Natural killer cell (primary cell): Measurements from ENCODE around the gene ABCA9. TPM values are rescaled to one million over a fixed set of nuclear protein-coding genes. Genes with fewer than 3 reads are reported as not detected.

Experiments
- ATAC-seq, 3 donors: fragments of 150-1000 bp in 2 of 3; fragments of 200-7000 bp in 1 of 3; cut with Tn5 transposase; 1 replicate in 1 of 3; 2 replicates in 2 of 3; pipeline ENCODE4 v1.10.0; 2021; ENCODE audit warnings: mild to moderate bottlenecking in 2 of 3, moderate library complexity in 2 of 3
- DNase-seq, 2 donors: peaks; one replicate each; pipeline versions ENCODE4 v3.0.0 to v3.0.0-alpha.2; 2013 to 2021; ENCODE audit warnings: mixed read lengths in 1 of 2
- H3K27ac ChIP-seq: one replicate; pipeline ENCODE4 v1.5.1; 2013; ENCODE audit warnings: mild to moderate bottlenecking, low read length
- H3K27me3 ChIP-seq: one replicate; pipeline ENCODE4 v1.6.1; 2013; ENCODE audit warnings: low read length; ENCODE audit not compliant: control insufficient read depth, insufficient read depth
- H3K36me3 ChIP-seq: one replicate; pipeline ENCODE4 v1.6.1; 2013; ENCODE audit warnings: low read length; ENCODE audit not compliant: control insufficient read depth, insufficient read depth
- H3K4me1 ChIP-seq: one replicate; pipeline ENCODE4 v1.6.1; 2013; ENCODE audit warnings: low read length; ENCODE audit not compliant: control insufficient read depth, insufficient read depth
- H3K4me3 ChIP-seq: one replicate; pipeline ENCODE4 v1.5.1; 2013; ENCODE audit warnings: low read length
- H3K9me3 ChIP-seq: one replicate; pipeline ENCODE4 v1.6.1; 2013; ENCODE audit warnings: low read length; ENCODE audit not compliant: control insufficient read depth, insufficient read depth
- H3K27ac Mint-ChIP-seq, 2 donors: one replicate each; pipeline ENCODE4 v1.8.0; 2022; ENCODE audit warnings: mild to moderate bottlenecking in 2 of 2, mixed read lengths in 2 of 2, moderate library complexity in 1 of 2
- H3K27me3 Mint-ChIP-seq, 2 donors: one replicate each; pipeline ENCODE4 v1.8.0; 2022; ENCODE audit warnings: low read depth in 2 of 2, mixed read lengths in 2 of 2
- H3K36me3 Mint-ChIP-seq: one replicate; pipeline ENCODE4 v1.8.0; 2022; ENCODE audit warnings: mixed read lengths
- H3K4me1 Mint-ChIP-seq, 2 donors: one replicate each; pipeline ENCODE4 v1.8.0; 2022; ENCODE audit warnings: mixed read lengths in 2 of 2
- H3K4me3 Mint-ChIP-seq: one replicate; pipeline ENCODE4 v1.8.0; 2022; ENCODE audit warnings: mild to moderate bottlenecking, moderate library complexity, mixed read lengths
- H3K9me3 Mint-ChIP-seq, 2 donors: one replicate each; pipeline ENCODE4 v1.8.0; 2022; ENCODE audit warnings: mixed read lengths in 2 of 2
- CTCF ChIP-seq: fragments of 200-600 bp; IDR thresholded peaks from one replicate; pipeline ENCODE4 v1.8.0; 2022; ENCODE audit warnings: antibody characterized with exemption
- WGBS: methylation state at CpG from one replicate; pipeline ENCODE4 v1.1.7; 2013; ENCODE audit warnings: missing lambda C conversion rate; ENCODE audit not compliant: insufficient coverage; 5-methylcytosine and 5-hydroxymethylcytosine counted together
- intact Hi-C: fragments of 100-400 bp; cut with micrococcal nuclease; formaldehyde crosslinking; loops from one replicate; pipeline ENCODE4 v1.14.2; 2022
- total RNA-seq, 4 donors: library from RNA; stranded (reverse); fragments of 120-200 nt in 1 of 4; gene quantifications; one replicate each; pipeline versions ENCODE4 v1.2.3 to v1.2.4, GENCODE V29; 2013 to 2022

The ABCA9 gene
- total RNA-seq, 3 donors from 2014 or later (not counting 1 experiment from before 2014, with no cell fraction given): 0.05 to 1.2 (median 0.63) TPM

- Mint-ChIP-seq H3K27ac (peak overlapping the region; percentile 1 to 2), H3K4me3 (no peak overlapping the region), H3K27me3 (no peaks in the 10 kb centered on the region), H3K9me3 (no peaks in the 10 kb centered on the region), H3K36me3 (no peaks in the 10 kb centered on the region), H3K4me1 (peaks cover 44 to 54% of the 10 kb centered on the region in 2 donors)
- ATAC-seq: no peak
- Histone ChIP-seq H3K4me1 (peaks cover 8% of the 10 kb centered on the region), H3K4me3 (no peak overlapping the region), H3K27me3 (no peaks in the 10 kb centered on the region), H3K27ac (no peak overlapping the region), H3K36me3 (no peaks in the 10 kb centered on the region), H3K9me3 (no peaks in the 10 kb centered on the region)
- DNase-seq: no peak
- TF ChIP-seq CTCF: no peak
- intact Hi-C loops: no loop called here
- WGBS: 89% methylated on average over 1 of the region's 2 CpGs
These were observed 3.3 kb upstream of the ABCA9 start for GRCh38 chr17:69064001-69064400.

GRCh38 chr17:69062860-69063581 lies 2.3 kb upstream of the ABCA9 start:
- Histone ChIP-seq H3K27ac (no peak overlapping the region), H3K9me3 (no peaks in the 10 kb centered on the region), H3K27me3 (no peaks in the 10 kb centered on the region), H3K4me3 (no peak overlapping the region), H3K36me3 (no peaks in the 10 kb centered on the region), H3K4me1 (peaks cover 11% of the 10 kb centered on the region)
- ATAC-seq (no peak), DNase-seq (no peak)
- H3K4me3 Mint-ChIP-seq: no peak overlapping the region
- H3K36me3 Mint-ChIP-seq: no peaks in the 10 kb centered on the region
- no peaks in the 10 kb centered on the region for H3K9me3 Mint-ChIP-seq
- intact Hi-C loops: no loop called here
- TF ChIP-seq CTCF: no peak
- 98% methylated on average over 4 of the region's 4 CpGs for WGBS
- H3K4me1 Mint-ChIP-seq: peaks cover 38 to 51% of the 10 kb centered on the region in 2 donors
- H3K27me3 Mint-ChIP-seq: no peaks in the 10 kb centered on the region
- H3K27ac Mint-ChIP-seq: no peak overlapping the region

GRCh38 chr17:69061721-69062556 lies 1.2 kb upstream of the ABCA9 start:
- Histone ChIP-seq H3K36me3 (no peaks in the 10 kb centered on the region), H3K27ac (no peak overlapping the region), H3K4me1 (peaks cover 9% of the 10 kb centered on the region), H3K4me3 (no peak overlapping the region), H3K27me3 (no peaks in the 10 kb centered on the region), H3K9me3 (no peaks in the 10 kb centered on the region)
- intact Hi-C loops: no loop called here
- Mint-ChIP-seq H3K9me3 (no peaks in the 10 kb centered on the region), H3K4me1 (peaks cover 37 to 51% of the 10 kb centered on the region in 2 donors), H3K27me3 (no peaks in the 10 kb centered on the region), H3K27ac (no peak overlapping the region), H3K4me3 (no peak overlapping the region), H3K36me3 (no peaks in the 10 kb centered on the region)
- no peak for DNase-seq
- no peak for TF ChIP-seq CTCF
- ATAC-seq: no peak
- WGBS: 94% methylated on average over 2 of the region's 4 CpGs
